Activated CD8-positive, alpha-beta memory T cell treated with anti-CD3 and anti-CD28 coated beads for 36 hours (primary cell): ENCODE measurements around the gene LIX1. TPM values are rescaled to one million over a fixed set of nuclear protein-coding genes. Genes with fewer than 3 reads are reported as not detected.
"Not testable (repeated sequence)": the region's sequence is repeated elsewhere in the genome, so short reads cannot be mapped to it uniquely, and the experiment has no call there.

ENCODE experiments used
- CTCF ChIA-PET: fragments of 350-600 bp; sonication (Branson Sonifier 250); formaldehyde crosslinking; loops from one replicate; lab custom pipeline; 2021; ENCODE audit warnings: antibody characterized with exemption; lab: Charles Lee
- POLR2A ChIA-PET: fragments of 350-600 bp; sonication (Branson Sonifier 250); formaldehyde crosslinking; loops from one replicate; lab custom pipeline; 2021; ENCODE audit warnings: antibody characterized with exemption; lab: Charles Lee
- total RNA-seq, 2 experiments: library from RNA; stranded (reverse); gene quantifications; one replicate each; pipeline ENCODE4 v1.2.3, GENCODE V29; 2021

LIX1 gene
- total RNA-seq: not detected

GRCh38 chr5:97142521-97143254, at the start of gene LIX1:
LIX1 (minus strand) TSS chr5:97142611; CDS start chr5:97142576, 35 bp downstream.
- POLR2A ChIA-PET: no interaction called here
- CTCF ChIA-PET: interaction anchor here (0.9 to 2.6 kb wide), 4 partner anchors 13 to 441 kb away, joined by 3 to 9 read pairs (median 3); no protein-coding TSS in a partner anchor

GRCh38 chr5:97191893-97192292, 49.5 kb upstream of the LIX1 start:
- ChIA-PET CTCF (interaction anchor here (0.7 to 1.0 kb wide), 2 partner anchors 1580 to 1604 kb away, joined by 3 read pairs; no protein-coding TSS in a partner anchor), POLR2A (interaction anchor here (0.6 kb wide), 1 partner anchor 1632 kb away, joined by 4 read pairs; no protein-coding TSS in a partner anchor)

GRCh38 chr5:97189523-97189922, 47.1 kb upstream of the LIX1 start:
- CTCF ChIA-PET, POLR2A ChIA-PET: not testable (repeated sequence)

GRCh38 chr5:97183930-97184213, 41.5 kb upstream of the LIX1 start:
- ChIA-PET CTCF (no interaction called here), POLR2A (no interaction called here)

GRCh38 chr5:97183100-97183929, 40.9 kb upstream of the LIX1 start, which contains the start of gene RIOK2:
RIOK2 (minus strand) TSS chr5:97183247; CDS start chr5:97183191, 56 bp downstream.
- POLR2A ChIA-PET: no interaction called here
- CTCF ChIA-PET: no interaction called here

GRCh38 chr5:97182571-97183099, 40.2 kb upstream of the LIX1 start:
- ChIA-PET POLR2A (no interaction called here), CTCF (no interaction called here)

GRCh38 chr5:97181856-97182545, 39.6 kb upstream of the LIX1 start:
- CTCF ChIA-PET: no interaction called here
- POLR2A ChIA-PET: no interaction called here

GRCh38 chr5:97179457-97179856, 37.0 kb upstream of the LIX1 start:
- POLR2A ChIA-PET, CTCF ChIA-PET: not testable (repeated sequence)

GRCh38 chr5:97172227-97172626, 29.8 kb upstream of the LIX1 start:
- CTCF ChIA-PET: no interaction called here
- POLR2A ChIA-PET: no interaction called here

- ChIA-PET POLR2A (no interaction called here), CTCF (no interaction called here)
These were observed 29.3 kb upstream of the LIX1 start for GRCh38 chr5:97171703-97172102.

- CTCF ChIA-PET: no interaction called here
These were observed 25.0 kb upstream of the LIX1 start for GRCh38 chr5:97167435-97167834.

GRCh38 chr5:97165726-97166125, 23.3 kb upstream of the LIX1 start:
- ChIA-PET CTCF (no interaction called here), POLR2A (no interaction called here)

More at GRCh38 chr5:97167435-97167834, 25.0 kb upstream of the LIX1 start:
- POLR2A ChIA-PET: no interaction called here

- CTCF ChIA-PET: interaction anchor here (0.6 to 1.4 kb wide), 2 partner anchors 29 to 98 kb away, joined by 3 read pairs; no protein-coding TSS in a partner anchor
- POLR2A ChIA-PET: no interaction called here
These were observed 22.4 kb upstream of the LIX1 start for GRCh38 chr5:97164846-97165245.

GRCh38 chr5:97163790-97164285, 21.4 kb upstream of the LIX1 start:
- ChIA-PET CTCF (interaction anchor here (0.7 to 1.4 kb wide), 3 partner anchors 28 to 297 kb away, joined by 3 read pairs; no protein-coding TSS in a partner anchor), POLR2A (no interaction called here)

GRCh38 chr5:97163360-97163764, 21.0 kb upstream of the LIX1 start:
- CTCF ChIA-PET: interaction anchor here (0.7 to 2.0 kb wide), 4 partner anchors 21 to 297 kb away, joined by 3 to 9 read pairs (median 3); partner anchors contain the start of gene LIX1
- POLR2A ChIA-PET: no interaction called here

GRCh38 chr5:97162045-97162444, 19.6 kb upstream of the LIX1 start:
- ChIA-PET CTCF (interaction anchor here (1.0 to 2.0 kb wide), 6 partner anchors 10 to 299 kb away, joined by 3 to 9 read pairs (median 4); partner anchors contain the start of gene LIX1), POLR2A (no interaction called here)

GRCh38 chr5:97157689-97158088, 15.3 kb upstream of the LIX1 start:
- POLR2A ChIA-PET: no interaction called here
- CTCF ChIA-PET: no interaction called here

GRCh38 chr5:97151370-97151769, 9.0 kb upstream of the LIX1 start:
- ChIA-PET POLR2A (no interaction called here), CTCF (interaction anchor here (1.1 kb wide), 1 partner anchor 10 kb away, joined by 4 read pairs; no protein-coding TSS in a partner anchor)

GRCh38 chr5:97150401-97150800, 8.0 kb upstream of the LIX1 start:
- POLR2A ChIA-PET: no interaction called here

More at GRCh38 chr5:97150401-97150800, 8.0 kb upstream of the LIX1 start:
- CTCF ChIA-PET: no interaction called here
